ENCODE data around the gene VARS1. TPM values are rescaled to one million over a fixed set of nuclear protein-coding genes. Genes with fewer than 3 reads are reported as not detected.
A peak's percentile ranks its signal among the peaks of the same experiment; 100 is the strongest.

The VARS1 gene
- total RNA-seq = 48.5 and 60.0 TPM in 2 replicates

DNA sequence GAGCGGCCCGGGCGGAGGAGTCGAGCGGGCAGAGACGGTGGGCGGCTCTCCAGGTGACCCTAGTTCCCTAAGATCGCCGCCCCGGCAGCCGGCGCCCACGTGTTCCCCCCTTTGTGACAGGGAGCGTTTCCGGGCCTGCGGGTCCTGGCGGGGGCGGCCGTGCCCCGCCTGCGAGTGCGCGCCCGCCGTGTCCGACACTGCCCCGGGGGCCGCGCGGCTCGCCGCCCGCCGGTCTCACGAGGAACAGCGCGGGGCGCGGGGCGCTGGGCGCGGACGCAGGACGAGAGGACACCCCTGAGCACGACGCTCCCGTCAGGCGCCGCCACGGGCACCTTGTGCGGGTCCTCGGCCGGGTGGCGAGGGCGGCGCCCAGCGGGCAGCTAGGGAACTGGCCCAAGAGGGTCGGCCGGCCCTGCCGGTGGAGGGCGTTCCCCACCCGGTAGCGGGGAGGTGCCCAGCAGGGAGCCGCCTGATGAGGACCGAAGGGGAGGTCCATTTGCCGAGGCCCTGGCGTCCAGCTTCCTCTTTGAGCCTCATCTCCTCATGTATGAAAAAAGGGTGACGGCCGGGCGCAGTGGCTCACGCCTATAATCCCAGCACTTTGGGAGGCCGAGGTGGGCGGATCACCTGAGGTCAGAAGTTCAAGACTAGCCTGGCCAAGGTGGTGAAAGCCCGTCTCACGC is at the start of gene VARS1:
TSS of gene VARS1 (minus strand) at position 137 of the 683 bp plus-strand sequence. CDS start 535 bp downstream, outside the sequence.

DNA sequence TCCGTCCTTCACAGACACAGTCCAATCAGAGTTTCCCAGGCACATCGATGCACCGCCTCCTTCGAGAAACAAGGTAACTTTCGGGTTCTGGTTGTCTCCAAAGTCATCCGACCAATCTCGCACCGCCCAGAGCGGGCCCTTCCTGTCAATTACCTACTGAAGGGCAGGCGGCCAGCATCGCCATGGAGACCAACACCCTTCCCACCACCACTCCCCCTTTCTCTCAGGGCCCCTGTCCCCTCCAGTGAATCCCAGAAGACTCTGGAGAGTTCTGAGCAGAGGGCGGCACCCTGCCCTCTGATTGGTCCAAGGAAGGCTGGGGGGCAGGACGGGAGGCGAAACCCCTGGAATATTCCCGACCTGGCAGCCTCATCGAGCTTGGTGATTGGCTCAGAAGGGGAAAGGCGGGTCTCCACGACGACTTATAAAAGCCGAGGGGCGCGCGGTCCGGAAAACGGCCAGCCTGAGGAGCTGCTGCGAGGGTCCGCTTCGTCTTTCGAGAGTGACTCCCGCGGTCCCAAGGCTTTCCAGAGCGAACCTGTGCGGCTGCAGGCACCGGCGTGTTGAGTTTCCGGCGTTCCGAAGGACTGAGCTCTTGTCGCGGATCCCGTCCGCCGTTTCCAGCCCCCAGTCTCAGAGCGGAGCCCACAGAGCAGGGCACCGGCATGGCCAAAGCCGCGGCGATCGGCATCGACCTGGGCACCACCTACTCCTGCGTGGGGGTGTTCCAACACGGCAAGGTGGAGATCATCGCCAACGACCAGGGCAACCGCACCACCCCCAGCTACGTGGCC is 31.9 kb upstream of the VARS1 start, which contains the start of gene HSPA1B:
TSS of gene HSPA1B (plus strand) at position 453 of the 794 bp plus-strand sequence. CDS start at position 666, 213 bp downstream.

DNA sequence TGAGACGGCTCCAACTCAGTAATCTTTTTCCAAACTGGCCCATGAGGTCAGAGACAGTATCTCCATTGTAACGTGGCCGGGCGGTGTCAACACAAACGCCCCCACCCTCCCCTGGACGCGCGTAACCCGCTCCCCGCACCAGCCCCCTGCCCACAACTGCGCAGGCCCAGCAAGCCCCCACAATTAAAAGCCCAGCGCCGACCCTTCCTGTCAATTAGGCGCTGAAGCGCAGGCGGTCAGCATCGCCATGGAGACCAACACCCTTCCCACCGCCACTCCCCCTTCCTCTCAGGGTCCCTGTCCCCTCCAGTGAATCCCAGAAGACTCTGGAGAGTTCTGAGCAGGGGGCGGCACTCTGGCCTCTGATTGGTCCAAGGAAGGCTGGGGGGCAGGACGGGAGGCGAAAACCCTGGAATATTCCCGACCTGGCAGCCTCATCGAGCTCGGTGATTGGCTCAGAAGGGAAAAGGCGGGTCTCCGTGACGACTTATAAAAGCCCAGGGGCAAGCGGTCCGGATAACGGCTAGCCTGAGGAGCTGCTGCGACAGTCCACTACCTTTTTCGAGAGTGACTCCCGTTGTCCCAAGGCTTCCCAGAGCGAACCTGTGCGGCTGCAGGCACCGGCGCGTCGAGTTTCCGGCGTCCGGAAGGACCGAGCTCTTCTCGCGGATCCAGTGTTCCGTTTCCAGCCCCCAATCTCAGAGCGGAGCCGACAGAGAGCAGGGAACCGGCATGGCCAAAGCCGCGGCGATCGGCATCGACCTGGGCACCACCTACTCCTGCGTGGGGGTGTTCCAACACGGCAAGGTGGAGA is 19.7 kb upstream of the VARS1 start, which contains the start of the genes HSPA1A and HSPA1L:
TSS of gene HSPA1A (plus strand) at position 519 of the 814 bp plus-strand sequence. CDS start at position 733, 214 bp downstream.
TSS of gene HSPA1L (minus strand) at position 259 of the 814 bp plus-strand sequence. CDS start 3,311 bp downstream, outside the sequence.

DNA sequence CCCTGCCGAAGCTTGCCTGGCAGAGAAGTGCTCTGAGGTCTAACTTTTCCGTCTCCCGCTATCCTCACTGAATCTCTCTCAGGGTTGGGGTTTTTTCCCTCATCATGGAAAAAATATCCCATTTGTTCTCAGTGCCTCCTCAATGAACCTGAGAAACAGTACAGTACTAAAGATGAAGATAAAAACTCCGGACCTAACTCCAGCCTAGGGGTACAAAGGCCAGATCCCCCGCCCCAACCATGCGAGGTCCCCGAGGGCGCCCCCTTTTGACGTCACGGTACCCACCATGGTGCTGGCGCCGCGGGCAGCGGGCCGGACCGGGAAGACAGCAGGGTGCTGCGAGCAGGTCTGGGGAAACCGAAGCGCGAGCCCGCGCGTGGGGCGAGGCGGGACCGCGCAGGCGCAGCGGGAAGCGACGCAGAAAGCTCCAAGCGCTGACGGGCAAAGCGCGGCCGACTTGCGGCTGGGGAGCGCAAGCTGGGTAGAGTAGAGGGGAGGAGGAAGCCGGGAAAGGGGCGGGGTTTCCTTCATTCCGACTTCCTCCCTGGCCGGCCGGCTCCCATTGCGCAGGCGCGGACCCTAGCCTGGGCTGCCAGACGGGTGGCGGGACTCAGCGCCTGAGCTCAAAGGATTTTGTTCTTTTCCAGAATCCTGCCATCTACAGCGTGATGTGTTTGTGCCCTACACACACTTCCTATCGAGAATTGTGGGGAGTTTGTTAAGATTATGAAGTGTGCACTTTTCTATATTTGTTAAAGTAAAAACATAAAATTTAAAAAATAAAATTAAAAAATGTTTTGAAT is 11.1 kb upstream of the VARS1 start, which contains the start of gene LSM2:
TSS of gene LSM2 (minus strand) at position 497 of the 803 bp plus-strand sequence. CDS start at position 288, 209 bp downstream.

DNA sequence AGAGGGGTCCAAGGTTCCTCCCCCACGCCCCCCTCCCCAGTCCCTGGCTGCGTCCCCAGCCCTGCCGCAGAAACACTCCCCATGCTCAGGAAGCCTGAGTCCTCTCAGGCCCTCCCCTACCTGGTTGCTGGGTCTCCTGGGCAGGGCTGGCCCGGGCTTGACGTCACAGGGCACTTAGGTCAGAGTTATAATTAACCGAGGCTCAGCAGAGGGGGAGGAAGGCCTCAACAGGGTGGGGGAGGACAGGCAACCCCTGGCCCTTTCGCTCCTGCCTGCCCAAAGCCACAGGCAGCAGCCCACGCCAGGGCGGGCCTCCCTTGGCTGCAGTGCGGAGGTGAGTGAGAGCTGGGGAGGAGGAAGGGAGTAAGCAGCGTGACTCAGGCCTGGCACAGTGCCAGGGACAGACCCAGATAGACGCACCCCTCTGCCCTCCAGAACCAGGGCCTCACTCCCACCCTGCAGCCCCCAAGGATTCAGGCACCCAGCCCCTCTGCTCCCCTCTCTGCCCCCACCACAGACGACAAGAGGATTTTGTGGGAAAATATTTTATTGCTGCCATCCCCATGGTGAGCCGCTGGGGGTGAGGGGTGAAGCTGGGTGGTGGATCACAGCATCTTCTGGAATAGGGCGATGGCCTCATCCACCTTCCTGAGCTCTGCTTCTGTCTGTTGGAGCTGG is 18.4 kb downstream of the VARS1 start, which contains the start of gene VWA7:
TSS of gene VWA7 (minus strand) at position 340 of the 678 bp plus-strand sequence. CDS start 549 bp downstream, outside the sequence.

DNA sequence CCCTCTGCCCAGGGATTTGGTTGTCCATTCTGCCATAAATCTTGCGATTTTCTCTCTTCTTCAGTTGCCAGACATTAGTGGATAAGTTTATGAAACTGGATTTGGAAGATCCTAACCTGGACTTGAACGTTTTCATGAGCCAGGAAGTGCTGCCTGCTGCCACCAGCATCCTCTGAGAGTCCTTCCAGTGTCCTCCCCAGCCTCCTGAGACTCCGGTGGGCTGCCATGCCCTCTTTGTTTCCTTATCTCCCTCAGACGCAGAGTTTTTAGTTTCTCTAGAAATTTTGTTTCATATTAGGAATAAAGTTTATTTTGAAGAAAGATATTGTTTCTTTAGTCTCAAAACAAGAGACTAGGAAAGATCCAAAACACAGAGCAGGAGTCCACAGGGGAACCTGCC is 33.2 kb downstream of the VARS1 start, which contains the start of gene SAPCD1:
TSS of gene SAPCD1 (plus strand) at position 301 of the 400 bp plus-strand sequence. CDS start 399 bp downstream, outside the sequence.

Small RNAs within 50 kb of the gene (small RNA-seq; reads per million reads assigned to genes)
- not detected for gene MSH5-SAPCD1
- gene RF00019 = not detected
- not detected for gene RNU6-850P
- gene SAPCD1 = not detected
- gene SNORD48 = 41.2 reads per million, percentile 97 among the genes with 10 or more reads in this experiment
- gene SNORD52 = not detected

Other genes with a start within 250 kb of the VARS1 start
- 3.4 and 5.7 TPM in 2 replicates for gene ATP6V1G2, start 249.1 kb downstream of the VARS1 start, total RNA-seq
- gene NFKBIL1, start 248.1 kb downstream of the VARS1 start, total RNA-seq = 23.2 and 33.2 TPM in 2 replicates
- gene LTA, start 223.5 kb downstream of the VARS1 start, total RNA-seq = not detected in 2 replicates
- gene TNF, start 220.2 kb downstream of the VARS1 start, total RNA-seq = 0.16 TPM in 1 of 2 replicates, not detected in the other
- not detected in 2 replicates for gene LTB, start 213.3 kb downstream of the VARS1 start, total RNA-seq
- gene LST1, start 209.5 kb downstream of the VARS1 start, total RNA-seq = not detected in 2 replicates
- gene NCR3, start 202.7 kb downstream of the VARS1 start, total RNA-seq = not detected in 2 replicates
- gene AIF1, start 180.5 kb downstream of the VARS1 start, total RNA-seq = not detected in 2 replicates
- gene PRRC2A, start 175.0 kb downstream of the VARS1 start, total RNA-seq = 85.5 and 86.8 TPM in 2 replicates
- 203 and 221 TPM in 2 replicates for gene BAG6, start 143.1 kb downstream of the VARS1 start, total RNA-seq
- 0.65 and 1.2 TPM in 2 replicates for gene APOM, start 139.9 kb downstream of the VARS1 start, total RNA-seq
- gene C6orf47, start 135.0 kb downstream of the VARS1 start, total RNA-seq = 24.4 and 24.5 TPM in 2 replicates
- 18.5 and 18.8 TPM in 2 replicates for gene GPANK1, start 130.8 kb downstream of the VARS1 start, total RNA-seq
- 117 and 141 TPM in 2 replicates for gene CSNK2B, start 129.7 kb downstream of the VARS1 start, total RNA-seq
- gene LY6G5B, start 125.8 kb downstream of the VARS1 start, total RNA-seq = 6.3 and 8.4 TPM in 2 replicates
- 0.16 TPM in 1 of 2 replicates, not detected in the other for gene LY6G5C, start 114.7 kb downstream of the VARS1 start, total RNA-seq
- gene ABHD16A, start 92.4 kb downstream of the VARS1 start, total RNA-seq = 32.8 and 40.7 TPM in 2 replicates
- not detected in 2 replicates for gene LY6G6F, start 88.9 kb downstream of the VARS1 start, total RNA-seq
- not detected in 2 replicates for gene LY6G6D, start 80.4 kb downstream of the VARS1 start, total RNA-seq
- gene LY6G6C, start 74.0 kb downstream of the VARS1 start, total RNA-seq = not detected in 2 replicates
- not detected in 2 replicates for gene MPIG6B, start 72.4 kb downstream of the VARS1 start, total RNA-seq
- gene DDAH2, start 66.5 kb downstream of the VARS1 start, total RNA-seq = 62.3 and 78.3 TPM in 2 replicates
- gene CLIC1, start 59.2 kb downstream of the VARS1 start, total RNA-seq = 499 and 664 TPM in 2 replicates
- 9.6 and 11.7 TPM in 2 replicates for gene MSH5, start 55.7 kb downstream of the VARS1 start, total RNA-seq
- 0.61 TPM in 1 of 2 replicates, not detected in the other for gene SAPCD1, start 33.1 kb downstream of the VARS1 start, total RNA-seq
- gene VWA7, start 18.4 kb downstream of the VARS1 start, total RNA-seq = under 0.01 and 0.97 TPM in 2 replicates
- gene LSM2, start 11.2 kb upstream of the VARS1 start, total RNA-seq = 15.1 and 19.4 TPM in 2 replicates
- gene HSPA1L, start 19.5 kb upstream of the VARS1 start, total RNA-seq = 0.73 and 0.97 TPM in 2 replicates
- gene HSPA1A, start 19.8 kb upstream of the VARS1 start, total RNA-seq = 148 and 178 TPM in 2 replicates
- gene HSPA1B, start 32.0 kb upstream of the VARS1 start, total RNA-seq = 149 and 152 TPM in 2 replicates
- gene NEU1, start 67.1 kb upstream of the VARS1 start, total RNA-seq = 74.3 and 76.3 TPM in 2 replicates
- not detected in 2 replicates for gene SLC44A4, start 83.2 kb upstream of the VARS1 start, total RNA-seq
- 55.6 and 57.8 TPM in 2 replicates for gene EHMT2, start 101.9 kb upstream of the VARS1 start, total RNA-seq
- gene ZBTB12, start 106.3 kb upstream of the VARS1 start, total RNA-seq = 2.3 and 4.4 TPM in 2 replicates
- gene C2, start 132.0 kb upstream of the VARS1 start, total RNA-seq = 2.1 and 3.3 TPM in 2 replicates
- 13.5 and 31.3 TPM in 2 replicates for gene CFB, start 150.3 kb upstream of the VARS1 start, total RNA-seq
- gene NELFE, start 163.2 kb upstream of the VARS1 start, total RNA-seq = 81.9 and 97.9 TPM in 2 replicates
- 47.5 and 61.8 TPM in 2 replicates for gene SKIC2, start 163.4 kb upstream of the VARS1 start, total RNA-seq
- 21.1 and 21.3 TPM in 2 replicates for gene DXO, start 176.4 kb upstream of the VARS1 start, total RNA-seq
- 4.9 and 6.8 TPM in 2 replicates for gene C4A, start 186.3 kb upstream of the VARS1 start, total RNA-seq
- 2.1 and 2.8 TPM in 2 replicates for gene C4B, start 219.0 kb upstream of the VARS1 start, total RNA-seq
- 0.12 TPM in 1 of 2 replicates, not detected in the other for gene CYP21A2, start 242.7 kb upstream of the VARS1 start, total RNA-seq

Data from hair follicle dermal papilla cell (primary cell).